BJ (cell line): ENCODE data around the gene PRDX2. TPM values are rescaled to one million over a fixed set of nuclear protein-coding genes. Genes with fewer than 3 reads are reported as not detected.

Experiments used
- CTCF ChIA-PET: fragments of 350-600 bp; formaldehyde crosslinking; extraction: SDS; loops from one replicate; lab custom pipeline; 2021; ENCODE audit warnings: antibody characterized with exemption, inconsistent platforms; lab: Yijun Ruan, JAX
- POLR2A ChIA-PET: fragments of 300-600 bp; sonication (Branson Sonifier 250); formaldehyde crosslinking; extraction: SDS; loops from one replicate; lab custom pipeline; 2021; ENCODE audit warnings: antibody characterized with exemption; lab: Charles Lee
- DNase-seq: peaks from one replicate; pipeline ENCODE4 v3.0.0-alpha.2; 2011; ENCODE audit warnings: low read depth
- H3K27me3 ChIP-seq: 2 replicates; pipeline ENCODE4 v1.6.0; 2011; ENCODE audit warnings: low read length; ENCODE audit not compliant: control insufficient read depth, insufficient read depth
- H3K36me3 ChIP-seq: 2 replicates; pipeline ENCODE4 v1.5.1; 2011; ENCODE audit warnings: low read length; ENCODE audit not compliant: control insufficient read depth, insufficient read depth
- H3K4me3 ChIP-seq: 2 replicates; pipeline ENCODE4 v1.5.1; 2011; ENCODE audit warnings: low read depth, mild to moderate bottlenecking, control low read depth, low read length
- polyA plus RNA-seq: library from polyadenylated mRNA; depleted of rRNA; stranded (reverse); fragments of >200 nt; gene quantifications from 2 replicates; pipeline ENCODE4 v1.2.3, GENCODE V29; 2011
- TF ChIP-seq, protein P1 (sequence below): IDR thresholded peaks from 2 replicates; pipeline ENCODE4 v1.5.1; 2011; ENCODE audit warnings: low read depth, mild to moderate bottlenecking, control low read depth, inconsistent platforms, low read length, moderate library complexity; ENCODE audit not compliant: insufficient read depth

Gene PRDX2
- polyA plus RNA-seq, 1 experiment, result 267 TPM

DNA sequence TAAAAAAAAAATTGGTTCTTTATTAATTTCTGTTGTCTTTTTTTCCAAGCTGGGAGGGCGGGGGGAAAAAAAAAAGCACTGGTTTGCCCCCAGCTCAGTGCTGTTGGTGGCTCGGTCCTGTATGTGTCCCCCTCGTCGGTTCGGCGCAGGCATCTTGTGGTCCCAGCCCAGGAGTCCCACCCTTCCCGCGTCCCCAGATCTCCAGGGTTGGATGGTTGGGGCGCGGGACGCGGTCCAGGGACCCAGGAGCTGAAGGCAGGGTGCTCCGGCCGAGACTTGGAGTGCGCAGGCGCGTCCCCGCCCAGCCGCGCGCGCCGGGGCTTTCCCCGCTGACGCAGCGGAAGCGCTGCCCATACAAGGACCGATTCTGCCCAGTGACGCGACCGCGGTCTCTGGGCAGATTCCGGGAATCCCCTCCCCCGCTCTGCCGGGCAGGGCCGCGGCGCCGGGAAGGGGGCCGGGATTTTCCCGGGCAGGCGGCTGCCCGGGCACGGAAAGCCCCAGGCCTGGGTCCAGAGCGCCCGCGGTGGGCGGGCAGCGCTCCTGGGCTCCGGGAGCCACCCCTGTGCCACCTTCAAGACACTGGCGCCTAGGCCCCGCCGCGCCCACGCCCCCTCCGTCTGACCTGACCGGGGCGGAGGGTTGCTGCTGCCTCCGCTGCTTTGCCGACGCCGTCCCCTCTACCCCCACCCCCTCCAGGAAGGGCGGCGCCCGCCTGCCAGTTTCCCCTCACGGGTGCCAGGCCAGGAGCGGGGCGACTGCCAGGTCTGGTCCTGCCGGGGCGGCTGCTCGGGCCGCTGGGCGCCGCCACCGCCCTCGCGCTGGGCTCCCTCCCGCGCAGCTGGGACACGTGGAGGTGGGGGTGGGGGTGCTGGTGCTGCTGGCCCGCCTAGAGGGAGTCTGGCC, 8.1 kb downstream of the PRDX2 start:
- DNase-seq, result peak; percentile 67
- ChIA-PET CTCF (interaction anchor here (0.6 to 17.9 kb wide), 7 partner anchors 11 to 172 kb away, joined by 3 to 874 read pairs (median 4); partner anchors contain the start of gene HOOK2), POLR2A (interaction anchor here (0.6 to 3.6 kb wide), 7 partner anchors 11 to 1292 kb away, joined by 3 to 16 read pairs (median 7); no protein-coding TSS in a partner anchor)
- TF ChIP-seq, protein P1, sequence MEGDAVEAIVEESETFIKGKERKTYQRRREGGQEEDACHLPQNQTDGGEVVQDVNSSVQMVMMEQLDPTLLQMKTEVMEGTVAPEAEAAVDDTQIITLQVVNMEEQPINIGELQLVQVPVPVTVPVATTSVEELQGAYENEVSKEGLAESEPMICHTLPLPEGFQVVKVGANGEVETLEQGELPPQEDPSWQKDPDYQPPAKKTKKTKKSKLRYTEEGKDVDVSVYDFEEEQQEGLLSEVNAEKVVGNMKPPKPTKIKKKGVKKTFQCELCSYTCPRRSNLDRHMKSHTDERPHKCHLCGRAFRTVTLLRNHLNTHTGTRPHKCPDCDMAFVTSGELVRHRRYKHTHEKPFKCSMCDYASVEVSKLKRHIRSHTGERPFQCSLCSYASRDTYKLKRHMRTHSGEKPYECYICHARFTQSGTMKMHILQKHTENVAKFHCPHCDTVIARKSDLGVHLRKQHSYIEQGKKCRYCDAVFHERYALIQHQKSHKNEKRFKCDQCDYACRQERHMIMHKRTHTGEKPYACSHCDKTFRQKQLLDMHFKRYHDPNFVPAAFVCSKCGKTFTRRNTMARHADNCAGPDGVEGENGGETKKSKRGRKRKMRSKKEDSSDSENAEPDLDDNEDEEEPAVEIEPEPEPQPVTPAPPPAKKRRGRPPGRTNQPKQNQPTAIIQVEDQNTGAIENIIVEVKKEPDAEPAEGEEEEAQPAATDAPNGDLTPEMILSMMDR, result no peak
- Histone ChIP-seq H3K4me3 (peak overlapping the region; percentile 94), H3K36me3 (peaks cover 5% of the 10 kb centered on the region), H3K27me3 (no peaks in the 10 kb centered on the region)

DNA sequence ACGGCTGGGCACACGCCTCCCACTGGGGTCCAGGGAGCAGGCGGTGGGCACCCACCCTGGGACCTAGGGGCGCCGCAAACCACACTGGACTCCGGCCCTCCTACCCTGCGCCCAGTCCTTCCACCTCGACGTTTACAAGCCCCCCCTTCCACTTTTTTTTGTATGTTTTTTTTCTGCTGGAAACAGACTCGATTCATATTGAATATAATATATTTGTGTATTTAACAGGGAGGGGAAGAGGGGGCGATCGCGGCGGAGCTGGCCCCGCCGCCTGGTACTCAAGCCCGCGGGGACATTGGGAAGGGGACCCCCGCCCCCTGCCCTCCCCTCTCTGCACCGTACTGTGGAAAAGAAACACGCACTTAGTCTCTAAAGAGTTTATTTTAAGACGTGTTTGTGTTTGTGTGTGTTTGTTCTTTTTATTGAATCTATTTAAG, 8.7 kb downstream of the PRDX2 start:
- CTCF ChIA-PET, result interaction anchor here (0.6 to 17.9 kb wide), 7 partner anchors 10 to 173 kb away, joined by 3 to 874 read pairs (median 4); partner anchors contain the start of gene HOOK2
- TF ChIP-seq, protein P1, result no peak

DNA sequence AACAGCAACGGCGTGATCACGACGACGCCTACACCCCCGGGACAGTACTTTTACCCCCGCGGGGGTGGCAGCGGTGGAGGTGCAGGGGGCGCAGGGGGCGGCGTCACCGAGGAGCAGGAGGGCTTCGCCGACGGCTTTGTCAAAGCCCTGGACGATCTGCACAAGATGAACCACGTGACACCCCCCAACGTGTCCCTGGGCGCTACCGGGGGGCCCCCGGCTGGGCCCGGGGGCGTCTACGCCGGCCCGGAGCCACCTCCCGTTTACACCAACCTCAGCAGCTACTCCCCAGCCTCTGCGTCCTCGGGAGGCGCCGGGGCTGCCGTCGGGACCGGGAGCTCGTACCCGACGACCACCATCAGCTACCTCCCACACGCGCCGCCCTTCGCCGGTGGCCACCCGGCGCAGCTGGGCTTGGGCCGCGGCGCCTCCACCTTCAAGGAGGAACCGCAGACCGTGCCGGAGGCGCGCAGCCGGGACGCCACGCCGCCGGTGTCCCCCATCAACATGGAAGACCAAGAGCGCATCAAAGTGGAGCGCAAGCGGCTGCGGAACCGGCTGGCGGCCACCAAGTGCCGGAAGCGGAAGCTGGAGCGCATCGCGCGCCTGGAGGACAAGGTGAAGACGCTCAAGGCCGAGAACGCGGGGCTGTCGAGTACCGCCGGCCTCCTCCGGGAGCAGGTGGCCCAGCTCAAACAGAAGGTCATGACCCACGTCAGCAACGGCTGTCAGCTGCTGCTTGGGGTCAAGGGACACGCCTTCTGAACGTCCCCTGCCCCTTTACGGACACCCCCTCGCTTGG, 9.3 kb downstream of the PRDX2 start:
- ChIA-PET POLR2A (interaction anchor here (0.6 to 3.6 kb wide), 6 partner anchors 10 to 354 kb away, joined by 3 to 16 read pairs (median 6); no protein-coding TSS in a partner anchor), CTCF (interaction anchor here (0.7 to 17.9 kb wide), 4 partner anchors 10 to 174 kb away, joined by 4 to 874 read pairs (median 4); partner anchors contain the start of gene HOOK2)
- peaks cover 5% of the 10 kb centered on the region for H3K36me3 ChIP-seq
- H3K4me3 ChIP-seq, result peak overlapping the region; percentile 94
- no peaks in the 10 kb centered on the region for H3K27me3 ChIP-seq
- no peak for DNase-seq
- TF ChIP-seq, protein P1, result no peak

More for the DNA sequence above, 8.7 kb downstream of the PRDX2 start:
- POLR2A ChIA-PET, result interaction anchor here (0.7 to 3.6 kb wide), 4 partner anchors 10 to 55 kb away, joined by 3 to 16 read pairs (median 10); no protein-coding TSS in a partner anchor
- no peak for DNase-seq
- H3K4me3 ChIP-seq, result peak overlapping the region; percentile 94
- no peaks in the 10 kb centered on the region for H3K27me3 ChIP-seq
- peaks cover 5% of the 10 kb centered on the region for H3K36me3 ChIP-seq

DNA sequence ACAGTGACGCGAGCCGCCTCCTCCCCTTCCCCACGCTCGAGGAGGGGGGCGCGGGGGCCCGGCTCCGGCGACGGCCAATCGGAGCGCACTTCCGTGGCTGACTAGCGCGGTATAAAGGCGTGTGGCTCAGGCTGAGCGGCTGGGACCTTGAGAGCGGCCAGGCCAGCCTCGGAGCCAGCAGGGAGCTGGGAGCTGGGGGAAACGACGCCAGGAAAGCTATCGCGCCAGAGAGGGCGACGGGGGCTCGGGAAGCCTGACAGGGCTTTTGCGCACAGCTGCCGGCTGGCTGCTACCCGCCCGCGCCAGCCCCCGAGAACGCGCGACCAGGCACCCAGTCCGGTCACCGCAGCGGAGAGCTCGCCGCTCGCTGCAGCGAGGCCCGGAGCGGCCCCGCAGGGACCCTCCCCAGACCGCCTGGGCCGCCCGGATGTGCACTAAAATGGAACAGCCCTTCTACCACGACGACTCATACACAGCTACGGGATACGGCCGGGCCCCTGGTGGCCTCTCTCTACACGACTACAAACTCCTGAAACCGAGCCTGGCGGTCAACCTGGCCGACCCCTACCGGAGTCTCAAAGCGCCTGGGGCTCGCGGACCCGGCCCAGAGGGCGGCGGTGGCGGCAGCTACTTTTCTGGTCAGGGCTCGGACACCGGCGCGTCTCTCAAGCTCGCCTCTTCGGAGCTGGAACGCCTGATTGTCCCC, 10.1 kb downstream of the PRDX2 start, which contains the start of gene JUNB:
Gene JUNB (plus strand): TSS at position 142 of the 706 bp plus-strand sequence. CDS start 286 bp downstream, at position 428.
- POLR2A ChIA-PET, result interaction anchor here (0.6 to 3.6 kb wide), 5 partner anchors 9 to 354 kb away, joined by 3 to 16 read pairs (median 5); no protein-coding TSS in a partner anchor
- CTCF ChIA-PET, result interaction anchor here (0.6 to 17.9 kb wide), 3 partner anchors 9 to 56 kb away, joined by 3 to 874 read pairs (median 4); partner anchors contain the start of gene HOOK2
- TF ChIP-seq, protein P1, result no peak
- H3K27me3 ChIP-seq, result no peaks in the 10 kb centered on the region
- peak; percentile 83 for DNase-seq
- H3K4me3 ChIP-seq, result peak within 1 kb of the TSS; percentile 94
- H3K36me3 ChIP-seq, result peaks cover 3% of the 10 kb centered on the region
